Sigmoid colon (tissue), 7 donors: Measurements from ENCODE around the gene RERG. TPM values are rescaled to one million over a fixed set of nuclear protein-coding genes. Genes with fewer than 3 reads are reported as not detected.
"Not testable (repeated sequence)": the region's sequence is repeated elsewhere in the genome, so short reads cannot be mapped to it uniquely, and the experiment has no call there.

ENCODE experiments used
- DNase-seq: peaks from one replicate; pipeline ENCODE4 v3.0.0-alpha.2; 2019
- H3K27ac ChIP-seq, 4 donors: fragments of 200-600 bp; sonication (generic); one replicate each; pipeline ENCODE4 v1.5.1; 2016 to 2019; ENCODE audit warnings: mild to moderate bottlenecking in 1 of 4
- H3K27me3 ChIP-seq, 3 donors: fragments of 200-600 bp; sonication (generic); one replicate each; pipeline ENCODE4 v1.5.1; 2019; ENCODE audit warnings: mild to moderate bottlenecking in 1 of 3
- H3K36me3 ChIP-seq, 4 donors: fragments of 200-600 bp; sonication (generic); one replicate each; pipeline ENCODE4 v1.5.1; 2016 to 2019
- H3K4me1 ChIP-seq, 4 donors: fragments of 200-600 bp; sonication (generic); one replicate each; pipeline ENCODE4 v1.5.1; 2017 to 2019
- H3K4me3 ChIP-seq, 4 donors: fragments of 200-600 bp; sonication (generic); one replicate each; pipeline ENCODE4 v1.5.1; 2017 to 2019; ENCODE audit warnings: mild to moderate bottlenecking in 2 of 4, moderate library complexity in 1 of 4
- H3K9me3 ChIP-seq, 4 donors: fragments of 200-600 bp in 3 of 4; sonication (generic) in 3 of 4; one replicate each; pipeline versions ENCODE4 v1.5.1 to v1.6.1; 2013 to 2019
- CTCF ChIP-seq, 4 experiments: fragments of 450-650 bp in 3 of 4; fragments of 200-600 bp in 1 of 4; IDR thresholded peaks; one replicate each; pipeline ENCODE4 v1.5.1; 2016 to 2019; ENCODE audit warnings: antibody characterized with exemption in 4 of 4, mild to moderate bottlenecking in 3 of 4, moderate library complexity in 2 of 4
- EP300 ChIP-seq, 4 donors: sonication (generic); formaldehyde crosslinking; IDR thresholded peaks; one replicate each; pipeline ENCODE4 v1.6.1; 2017; ENCODE audit warnings: antibody characterized with exemption in 4 of 4
- POLR2A ChIP-seq, 2 donors: fragments of 450-650 bp; IDR thresholded peaks; one replicate each; pipeline ENCODE4 v1.6.1; 2016; ENCODE audit warnings: antibody characterized with exemption in 2 of 2, mild to moderate bottlenecking in 2 of 2, moderate library complexity in 2 of 2
- POLR2AphosphoS5 ChIP-seq, 4 donors: sonication (generic); formaldehyde crosslinking; IDR thresholded peaks; one replicate each; pipeline ENCODE4 v1.6.1; 2017; ENCODE audit warnings: antibody characterized with exemption in 4 of 4
- WGBS, 2 donors: extraction: QIAGEN DNeasy Blood & Tissue Kit; methylation state at CpG; one replicate each; pipeline ENCODE4 v1.1.7; 2013; 5-methylcytosine and 5-hydroxymethylcytosine counted together
- intact Hi-C: fragments of 100-400 bp; cut with DNase I; formaldehyde crosslinking; loops from one replicate; pipeline ENCODE4 v1.15.1; 2023
- polyA plus RNA-seq, 3 donors: library from polyadenylated mRNA; stranded (reverse); fragments of 200-250 nt; gene quantifications; one replicate each; pipeline ENCODE4 v1.2.3, GENCODE V29; 2013
- total RNA-seq, 4 donors: library from RNA; depleted of rRNA; stranded (reverse); fragments of >200 nt; gene quantifications; one replicate each; pipeline ENCODE4 v1.1.0, GENCODE V29; 2016
- donor health status: healthy with polysubstance abuse.
- donor health status: Bipolar disorder and iron deficiency.
- donor health status: healthy.

RERG gene
- total and polyA plus RNA-seq, 7 donors, result 1.4 to 104 (median 69.9) TPM

- Histone ChIP-seq H3K4me1 (peaks cover 0 to 9% (median 0%) of the 10 kb centered on the region in 4 donors), H3K27me3 (no peaks in the 10 kb centered on the region), H3K4me3 (no peak overlapping the region), H3K36me3 (no peaks in the 10 kb centered on the region), H3K9me3 (no peaks in the 10 kb centered on the region), H3K27ac (no peak overlapping the region)
- intact Hi-C loops, result no loop called here
- 71 to 93% methylated on average over 1 of the region's 1 CpG for WGBS, 2 donors
- TF ChIP-seq CTCF (IDR thresholded peaks at IDR 0.05) (no peak), EP300 (IDR thresholded peaks at IDR 0.05) (no peak), POLR2AphosphoS5 (IDR thresholded peaks at IDR 0.05) (no peak), POLR2A (IDR thresholded peaks at IDR 0.05) (no peak)
- no peak for DNase-seq
Observed at GRCh38 chr12:15231493-15231892, 10.3 kb upstream of the RERG start.

GRCh38 chr12:15230751-15231150 lies 9.5 kb upstream of the RERG start:
- no peak for TF ChIP-seq POLR2AphosphoS5 (IDR thresholded peaks at IDR 0.05)
- no peak for TF ChIP-seq EP300 (IDR thresholded peaks at IDR 0.05)
- TF ChIP-seq CTCF (IDR thresholded peaks at IDR 0.05), result no peak
- no peak for TF ChIP-seq POLR2A (IDR thresholded peaks at IDR 0.05)
- intact Hi-C loops, result no loop called here

GRCh38 chr12:15230137-15230536 lies 8.9 kb upstream of the RERG start:
- DNase-seq, result no peak
- intact Hi-C loops, result no loop called here

More at GRCh38 chr12:15230751-15231150, 9.5 kb upstream of the RERG start:
- Histone ChIP-seq H3K4me3 (no peak overlapping the region), H3K9me3 (no peaks in the 10 kb centered on the region), H3K27ac (no peak overlapping the region), H3K4me1 (peaks cover 0 to 9% (median 0%) of the 10 kb centered on the region in 4 donors), H3K36me3 (no peaks in the 10 kb centered on the region), H3K27me3 (no peaks in the 10 kb centered on the region)
- DNase-seq, result no peak

GRCh38 chr12:15227004-15227679 lies 5.9 kb upstream of the RERG start:
- Histone ChIP-seq H3K4me1 (peaks cover 0 to 10% (median 0%) of the 10 kb centered on the region in 4 donors), H3K9me3 (no peaks in the 10 kb centered on the region), H3K27me3 (no peaks in the 10 kb centered on the region), H3K4me3 (no peak overlapping the region), H3K36me3 (no peaks in the 10 kb centered on the region), H3K27ac (peak overlapping the region in 3 of 4 donors; percentile 33 to 72 (median 53))
- intact Hi-C loops, result no loop called here
- no peak for TF ChIP-seq EP300 (IDR thresholded peaks at IDR 0.05)
- TF ChIP-seq POLR2AphosphoS5 (IDR thresholded peaks at IDR 0.05), result peak in 3 of 4 donors; percentile 46 to 60 (median 52)
- TF ChIP-seq CTCF (IDR thresholded peaks at IDR 0.05), result peak; percentile 14 to 65 (median 62)
- peak; percentile 80 for DNase-seq
- 5 to 19% methylated on average over 5 of the region's 5 CpGs for WGBS, 2 donors

More at GRCh38 chr12:15230137-15230536, 8.9 kb upstream of the RERG start:
- TF ChIP-seq CTCF (IDR thresholded peaks at IDR 0.05) (no peak), EP300 (IDR thresholded peaks at IDR 0.05) (no peak), POLR2AphosphoS5 (IDR thresholded peaks at IDR 0.05) (no peak), POLR2A (IDR thresholded peaks at IDR 0.05) (no peak)
- H3K4me1 ChIP-seq, result peaks cover 0 to 9% (median 0%) of the 10 kb centered on the region in 4 donors
- no peak overlapping the region for H3K27ac ChIP-seq
- no peaks in the 10 kb centered on the region for H3K27me3 ChIP-seq
- H3K4me3 ChIP-seq, result no peak overlapping the region
- H3K9me3 ChIP-seq, result no peaks in the 10 kb centered on the region
- H3K36me3 ChIP-seq, result no peaks in the 10 kb centered on the region

GRCh38 chr12:15225863-15226218 lies 4.6 kb upstream of the RERG start:
- 63 to 81% methylated on average over 2 to 3 of the region's 3 CpGs for WGBS, 2 donors
- H3K4me3 ChIP-seq, H3K36me3 ChIP-seq, DNase-seq, H3K27ac ChIP-seq, H3K9me3 ChIP-seq, intact Hi-C loops, H3K27me3 ChIP-seq: not testable (repeated sequence)
- peaks cover 0 to 20% (median 0%) of the 10 kb centered on the region in 4 donors for H3K4me1 ChIP-seq
